IgD-negative memory B cell (primary cell): Measurements from ENCODE around the gene ZDHHC9. TPM values are rescaled to one million over a fixed set of nuclear protein-coding genes. Genes with fewer than 3 reads are reported as not detected.

ENCODE experiments used
- H3K27ac Mint-ChIP-seq, 3 donors: one replicate each; pipeline ENCODE4 v1.8.0; 2020 to 2022; ENCODE audit warnings: mild to moderate bottlenecking in 3 of 3, mixed read lengths in 3 of 3, moderate library complexity in 1 of 3
- H3K27me3 Mint-ChIP-seq: one replicate; pipeline ENCODE4 v1.8.0; 2021; ENCODE audit warnings: mixed read lengths
- H3K36me3 Mint-ChIP-seq: one replicate; pipeline ENCODE4 v1.8.0; 2020; ENCODE audit warnings: mild to moderate bottlenecking, mixed read lengths
- H3K4me1 Mint-ChIP-seq, 3 donors: one replicate each; pipeline ENCODE4 v1.8.0; 2020 to 2022; ENCODE audit warnings: mixed read lengths in 3 of 3, mild to moderate bottlenecking in 1 of 3
- H3K4me3 Mint-ChIP-seq, 4 donors: one replicate each; pipeline ENCODE4 v1.8.0; 2020 to 2022; ENCODE audit warnings: mild to moderate bottlenecking in 4 of 4, mixed read lengths in 4 of 4, moderate library complexity in 3 of 4
- H3K9me3 Mint-ChIP-seq, 3 donors: one replicate each; pipeline ENCODE4 v1.8.0; 2020 to 2021; ENCODE audit warnings: mixed read lengths in 3 of 3, mild to moderate bottlenecking in 1 of 3
- polyA plus RNA-seq: library from polyadenylated mRNA; unstranded; fragments of 300-500 nt; fragmentation: Illumina TruSeq; gene quantifications from one replicate; pipeline ENCODE4 v1.2.3, GENCODE V29; 2021

ZDHHC9 gene
- polyA plus RNA-seq, 1 donor from 2014 or later: 4.8 TPM

GRCh38 chrX:129833153-129833990 is 10.3 kb downstream of the ZDHHC9 start:
- no peak overlapping the region for H3K27ac Mint-ChIP-seq
- H3K27me3 Mint-ChIP-seq: peaks cover 4% of the 10 kb centered on the region
- H3K36me3 Mint-ChIP-seq: peaks cover 3% of the 10 kb centered on the region
- H3K9me3 Mint-ChIP-seq: no peaks in the 10 kb centered on the region
- H3K4me3 Mint-ChIP-seq: no peak overlapping the region
- no peaks in the 10 kb centered on the region for H3K4me1 Mint-ChIP-seq

- H3K4me1 Mint-ChIP-seq: peaks cover 0 to under 1% (median 0%) of the 10 kb centered on the region in 3 donors
- no peaks in the 10 kb centered on the region for H3K9me3 Mint-ChIP-seq
- H3K27me3 Mint-ChIP-seq: peaks cover 4% of the 10 kb centered on the region
- no peak overlapping the region for H3K27ac Mint-ChIP-seq
- H3K4me3 Mint-ChIP-seq: no peak overlapping the region
- peaks cover 3% of the 10 kb centered on the region for H3K36me3 Mint-ChIP-seq
Measured at GRCh38 chrX:129831091-129831885, 12.4 kb downstream of the ZDHHC9 start.

- Mint-ChIP-seq H3K4me3 (no peak overlapping the region), H3K27ac (no peak overlapping the region), H3K36me3 (peaks cover 3% of the 10 kb centered on the region), H3K9me3 (no peaks in the 10 kb centered on the region), H3K4me1 (peaks cover 0 to 7% (median 7%) of the 10 kb centered on the region in 3 donors), H3K27me3 (peaks cover 4% of the 10 kb centered on the region)
Measured at GRCh38 chrX:129830494-129830893, 13.2 kb downstream of the ZDHHC9 start.

- Mint-ChIP-seq H3K36me3 (peaks cover 3% of the 10 kb centered on the region), H3K4me1 (peaks cover 0 to 12% (median 11%) of the 10 kb centered on the region in 3 donors), H3K27ac (peak overlapping the region in 2 of 3 donors; percentile 18 to 55), H3K4me3 (peak overlapping the region in 2 of 4 donors; percentile 39 to 71), H3K27me3 (peaks cover 2% of the 10 kb centered on the region), H3K9me3 (no peaks in the 10 kb centered on the region)
Measured at GRCh38 chrX:129825746-129826505, 17.8 kb downstream of the ZDHHC9 start.

- H3K4me3 Mint-ChIP-seq: no peak overlapping the region
Measured at GRCh38 chrX:129824620-129825019, 19.1 kb downstream of the ZDHHC9 start.

GRCh38 chrX:129823522-129823921 is 20.2 kb downstream of the ZDHHC9 start:
- H3K27me3 Mint-ChIP-seq: no peaks in the 10 kb centered on the region
- H3K9me3 Mint-ChIP-seq: no peaks in the 10 kb centered on the region
- peak overlapping the region in 1 of 4 donors; percentile 87 for H3K4me3 Mint-ChIP-seq

More at GRCh38 chrX:129824620-129825019, 19.1 kb downstream of the ZDHHC9 start:
- H3K9me3 Mint-ChIP-seq: no peaks in the 10 kb centered on the region
- H3K27ac Mint-ChIP-seq: no peak overlapping the region
- peaks cover 0 to 13% (median 11%) of the 10 kb centered on the region in 3 donors for H3K4me1 Mint-ChIP-seq
- no peaks in the 10 kb centered on the region for H3K27me3 Mint-ChIP-seq
- H3K36me3 Mint-ChIP-seq: peaks cover 3% of the 10 kb centered on the region

GRCh38 chrX:129823115-129823514 is 20.6 kb downstream of the ZDHHC9 start:
- Mint-ChIP-seq H3K27me3 (no peaks in the 10 kb centered on the region), H3K4me1 (peaks cover 0 to 13% (median 11%) of the 10 kb centered on the region in 3 donors), H3K9me3 (no peaks in the 10 kb centered on the region), H3K36me3 (no peaks in the 10 kb centered on the region), H3K27ac (no peak overlapping the region), H3K4me3 (no peak overlapping the region)

More at GRCh38 chrX:129823522-129823921, 20.2 kb downstream of the ZDHHC9 start:
- no peak overlapping the region for H3K27ac Mint-ChIP-seq
- peaks cover 0 to 13% (median 11%) of the 10 kb centered on the region in 3 donors for H3K4me1 Mint-ChIP-seq
- H3K36me3 Mint-ChIP-seq: peaks cover under 1% of the 10 kb centered on the region

GRCh38 chrX:129818123-129818522 is 25.6 kb downstream of the ZDHHC9 start:
- Mint-ChIP-seq H3K27me3 (no peaks in the 10 kb centered on the region), H3K9me3 (no peaks in the 10 kb centered on the region), H3K36me3 (peaks cover 3% of the 10 kb centered on the region), H3K4me3 (no peak overlapping the region), H3K27ac (no peak overlapping the region), H3K4me1 (peaks cover 0 to 3% (median under 1%) of the 10 kb centered on the region in 3 donors)

- no peak overlapping the region for H3K27ac Mint-ChIP-seq
- peaks cover 5% of the 10 kb centered on the region for H3K36me3 Mint-ChIP-seq
- no peaks in the 10 kb centered on the region for H3K9me3 Mint-ChIP-seq
- peaks cover 3 to 8% (median 8%) of the 10 kb centered on the region in 3 donors for H3K4me1 Mint-ChIP-seq
- no peak overlapping the region for H3K4me3 Mint-ChIP-seq
- H3K27me3 Mint-ChIP-seq: no peaks in the 10 kb centered on the region
Measured at GRCh38 chrX:129813662-129814368, 29.9 kb downstream of the ZDHHC9 start.

GRCh38 chrX:129808829-129809796 is 34.6 kb downstream of the ZDHHC9 start:
- Mint-ChIP-seq H3K27ac (no peak overlapping the region), H3K4me1 (peaks cover 12 to 21% (median 16%) of the 10 kb centered on the region in 3 donors), H3K27me3 (no peaks in the 10 kb centered on the region), H3K36me3 (peaks cover 4% of the 10 kb centered on the region), H3K4me3 (no peak overlapping the region), H3K9me3 (no peaks in the 10 kb centered on the region)

- peaks cover 2% of the 10 kb centered on the region for H3K36me3 Mint-ChIP-seq
Measured at GRCh38 chrX:129808158-129808828, 35.4 kb downstream of the ZDHHC9 start.

GRCh38 chrX:129804806-129805205 is 38.9 kb downstream of the ZDHHC9 start:
- Mint-ChIP-seq H3K4me3 (no peak overlapping the region), H3K27ac (no peak overlapping the region), H3K4me1 (peaks cover 12 to 21% (median 19%) of the 10 kb centered on the region in 3 donors), H3K9me3 (no peaks in the 10 kb centered on the region), H3K27me3 (no peaks in the 10 kb centered on the region), H3K36me3 (peaks cover 3% of the 10 kb centered on the region)

More at GRCh38 chrX:129808158-129808828, 35.4 kb downstream of the ZDHHC9 start:
- Mint-ChIP-seq H3K9me3 (no peaks in the 10 kb centered on the region), H3K27me3 (no peaks in the 10 kb centered on the region), H3K27ac (no peak overlapping the region), H3K4me1 (peaks cover 12 to 21% (median 19%) of the 10 kb centered on the region in 3 donors), H3K4me3 (no peak overlapping the region)

- Mint-ChIP-seq H3K4me1 (peaks cover 5% of the 10 kb centered on the region in 3 donors), H3K4me3 (no peak overlapping the region), H3K27me3 (no peaks in the 10 kb centered on the region), H3K9me3 (no peaks in the 10 kb centered on the region), H3K36me3 (peaks cover 3% of the 10 kb centered on the region), H3K27ac (no peak overlapping the region)
Measured at GRCh38 chrX:129802863-129803262, 40.8 kb downstream of the ZDHHC9 start.
